WI38 (cell line): Measurements from ENCODE around the gene FTO.

Source experiments
- H3K4me3 ChIP-seq: 2 replicates; pipeline ENCODE4 v1.5.1; 2011; ENCODE audit warnings: low read depth, mild to moderate bottlenecking, control low read depth, low read length
- CTCF ChIP-seq: IDR thresholded peaks from 2 replicates; pipeline ENCODE4 v1.5.1; 2012; ENCODE audit warnings: low read depth, mild to moderate bottlenecking, control low read depth, low read length

Gene FTO

GRCh38 chr16:53999841-54000240, 295.9 kb downstream of the FTO start:
- no peak overlapping the region for H3K4me3 ChIP-seq
- TF ChIP-seq CTCF = no peak

- no peak for TF ChIP-seq CTCF
- no peak overlapping the region for H3K4me3 ChIP-seq
These were observed 296.4 kb downstream of the FTO start for GRCh38 chr16:54000361-54000760.

- H3K4me3 ChIP-seq = no peak overlapping the region
- TF ChIP-seq CTCF = no peak
These were observed 302.7 kb downstream of the FTO start for GRCh38 chr16:54006693-54007092.

- TF ChIP-seq CTCF = no peak
- H3K4me3 ChIP-seq = no peak overlapping the region
These were observed 303.5 kb downstream of the FTO start for GRCh38 chr16:54007504-54007903.

GRCh38 chr16:54009464-54010176, 305.7 kb downstream of the FTO start:
- TF ChIP-seq CTCF = no peak
- no peak overlapping the region for H3K4me3 ChIP-seq

- H3K4me3 ChIP-seq = no peak overlapping the region
- no peak for TF ChIP-seq CTCF
These were observed 311.2 kb downstream of the FTO start for GRCh38 chr16:54015147-54015546.

GRCh38 chr16:54022362-54022761, 318.4 kb downstream of the FTO start:
- TF ChIP-seq CTCF = no peak
- H3K4me3 ChIP-seq = no peak overlapping the region
